ENCODE data around the gene MYL10.

The MYL10 gene

DNA sequence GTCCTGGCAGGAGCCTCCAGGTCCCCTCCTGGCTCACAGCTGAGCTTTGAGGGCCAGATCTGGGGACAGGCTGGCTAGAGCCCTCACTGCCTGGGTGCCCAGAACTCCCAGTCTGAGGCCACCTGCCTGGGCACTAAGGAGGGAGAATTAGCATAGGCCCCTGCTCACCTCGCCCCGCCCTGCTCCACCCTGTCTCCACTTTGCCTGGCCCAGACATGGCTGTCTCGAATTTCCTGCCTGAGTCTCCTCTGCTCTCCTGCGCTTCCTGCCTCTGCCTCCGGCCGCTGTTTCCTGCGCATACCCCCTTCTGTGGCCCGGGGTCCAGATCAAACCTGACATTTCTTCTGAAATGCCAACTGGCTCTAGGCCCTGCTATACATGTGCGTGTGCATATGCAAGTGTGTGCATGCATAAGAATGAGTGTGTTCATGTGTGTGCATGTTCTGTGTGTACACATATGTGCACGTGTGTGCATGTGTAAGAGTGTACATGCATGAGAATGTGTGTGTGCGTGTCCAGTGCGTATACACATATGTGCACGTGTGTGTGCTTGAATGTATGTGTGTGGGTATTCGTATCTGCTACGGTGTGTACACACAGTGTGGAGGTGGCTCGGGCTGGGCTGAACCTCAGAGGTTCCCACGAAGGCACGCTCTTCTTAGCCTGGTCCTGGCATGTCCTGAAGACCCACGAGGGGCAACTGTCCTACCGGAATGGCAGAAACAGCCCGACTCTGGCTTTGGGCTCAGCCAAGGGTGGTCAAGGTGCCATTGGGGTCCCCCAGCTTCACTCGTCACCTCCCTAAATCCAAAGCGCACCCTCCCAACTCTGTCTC lies 64.9 kb downstream of the MYL10 start:
- DNase-seq, result no peak
